ENCODE measurements around the gene C1orf122.

Gene C1orf122

GRCh38 chr1:37846647-37847339, 39.2 kb downstream of the C1orf122 start:
- no peak for DNase-seq

- no peak for DNase-seq
Observed at GRCh38 chr1:37849480-37849879, 41.9 kb downstream of the C1orf122 start.

- no peak for DNase-seq
Observed at GRCh38 chr1:37850352-37850955, 42.9 kb downstream of the C1orf122 start.

- DNase-seq, result no peak
Observed at GRCh38 chr1:37851262-37851661, 43.7 kb downstream of the C1orf122 start.

GRCh38 chr1:37851782-37852210, 44.2 kb downstream of the C1orf122 start:
- DNase-seq, result no peak

GRCh38 chr1:37853157-37853556, 45.6 kb downstream of the C1orf122 start:
- DNase-seq, result no peak

- DNase-seq, result no peak
Observed at GRCh38 chr1:37854406-37854805, 46.8 kb downstream of the C1orf122 start.
